RWPE2 (cell line): Measurements from ENCODE around the gene ALG12.
A peak's percentile ranks its signal among the peaks of the same experiment; 100 is the strongest.
"Not testable (repeated sequence)": the region's sequence is repeated elsewhere in the genome, so short reads cannot be mapped to it uniquely, and the experiment has no call there.

ENCODE experiments used
- ATAC-seq: fragments of 200-7000 bp; cut with Tn5 transposase; 3 replicates; pipeline ENCODE4 v1.9.1; 2021; ENCODE audit warnings: low read depth
- DNase-seq: peaks from one replicate; pipeline ENCODE4 v3.0.0-alpha.2; 2020; ENCODE audit warnings: low spot score
- H3K27ac ChIP-seq: fragments of 450-650 bp; 2 replicates; pipeline ENCODE4 v1.5.1; 2017; ENCODE audit warnings: mild to moderate bottlenecking; ENCODE audit not compliant: poor library complexity, severe bottlenecking
- H3K27me3 ChIP-seq: fragments of 250-450 bp; sonication (Bioruptor Pico); 2 replicates; pipeline ENCODE4 v1.5.1; 2021; ENCODE audit warnings: mild to moderate bottlenecking, moderate library complexity; ENCODE audit not compliant: insufficient read depth, poor library complexity, severe bottlenecking
- H3K36me3 ChIP-seq: fragments of 250-450 bp; sonication (Bioruptor Pico); 2 replicates; pipeline ENCODE4 v1.5.1; 2020; ENCODE audit warnings: low read depth, mild to moderate bottlenecking, moderate library complexity
- H3K4me1 ChIP-seq: fragments of 250-450 bp; sonication (Bioruptor Pico); 2 replicates; pipeline ENCODE4 v1.5.1; 2021; ENCODE audit warnings: mild to moderate bottlenecking, moderate library complexity; ENCODE audit not compliant: insufficient read depth, poor library complexity, severe bottlenecking
- H3K4me3 ChIP-seq: fragments of 250-450 bp; sonication (Bioruptor Pico); 2 replicates; pipeline ENCODE4 v1.5.1; 2021; ENCODE audit warnings: mild to moderate bottlenecking, moderate library complexity; ENCODE audit not compliant: severe bottlenecking
- H3K9me3 ChIP-seq: fragments of 250-450 bp; sonication (Bioruptor Pico); 2 replicates; pipeline ENCODE4 v1.5.1; 2021; ENCODE audit warnings: mild to moderate bottlenecking, moderate library complexity; ENCODE audit not compliant: severe bottlenecking
- CTCF ChIP-seq: fragments of 450-650 bp; IDR thresholded peaks from one replicate; pipeline ENCODE4 v1.5.1; 2017; ENCODE audit warnings: mild to moderate bottlenecking, moderate library complexity; ENCODE audit not compliant: poor library complexity, severe bottlenecking

Gene ALG12

GRCh38 chr22:49948958-49949913, 31.0 kb upstream of the ALG12 start:
- DNase-seq (no peak), ATAC-seq (peak; percentile 67)
- no peaks in the 10 kb centered on the region for H3K9me3 ChIP-seq
- TF ChIP-seq CTCF, result no peak
- no peaks in the 10 kb centered on the region for H3K27me3 ChIP-seq
- H3K27ac ChIP-seq, result peak overlapping the region; percentile 87
- H3K36me3 ChIP-seq, result no peaks in the 10 kb centered on the region
- peaks cover 48% of the 10 kb centered on the region for H3K4me1 ChIP-seq
- peak overlapping the region; percentile 5 for H3K4me3 ChIP-seq

- peaks cover 48% of the 10 kb centered on the region for H3K4me1 ChIP-seq
- TF ChIP-seq CTCF, result no peak
- H3K36me3 ChIP-seq, result no peaks in the 10 kb centered on the region
- H3K4me3 ChIP-seq, result peak overlapping the region; percentile 5
- no peaks in the 10 kb centered on the region for H3K27me3 ChIP-seq
- ATAC-seq (no peak), DNase-seq (no peak)
- H3K27ac ChIP-seq, result peak overlapping the region; percentile 87
- H3K9me3 ChIP-seq, result no peaks in the 10 kb centered on the region
These were observed 30.1 kb upstream of the ALG12 start for GRCh38 chr22:49948116-49948957.

- TF ChIP-seq CTCF, result no peak
- ATAC-seq (no peak), DNase-seq (no peak)
- H3K36me3 ChIP-seq, result no peaks in the 10 kb centered on the region
- H3K27ac ChIP-seq, result no peak overlapping the region
- no peaks in the 10 kb centered on the region for H3K9me3 ChIP-seq
- no peak overlapping the region for H3K4me3 ChIP-seq
- no peaks in the 10 kb centered on the region for H3K27me3 ChIP-seq
- peaks cover 41% of the 10 kb centered on the region for H3K4me1 ChIP-seq
These were observed 29.0 kb upstream of the ALG12 start for GRCh38 chr22:49947296-49947622.

GRCh38 chr22:49946612-49947295, 28.5 kb upstream of the ALG12 start:
- no peak for DNase-seq
- TF ChIP-seq CTCF, result no peak
- no peaks in the 10 kb centered on the region for H3K27me3 ChIP-seq
- ATAC-seq, result no peak
- no peaks in the 10 kb centered on the region for H3K36me3 ChIP-seq
- H3K9me3 ChIP-seq, result no peaks in the 10 kb centered on the region
- peaks cover 36% of the 10 kb centered on the region for H3K4me1 ChIP-seq
- H3K4me3 ChIP-seq, result no peak overlapping the region
- peak overlapping the region; percentile 19 for H3K27ac ChIP-seq

GRCh38 chr22:49945042-49945794, 27.0 kb upstream of the ALG12 start:
- H3K9me3 ChIP-seq, H3K4me3 ChIP-seq, H3K27me3 ChIP-seq, ATAC-seq, H3K36me3 ChIP-seq, DNase-seq: not testable (repeated sequence)
- Histone ChIP-seq H3K4me1 (peaks cover 25% of the 10 kb centered on the region), H3K27ac (peak overlapping the region; percentile 19)
